H1 (cell line): ENCODE data around the gene GID8. TPM values are rescaled to one million over a fixed set of nuclear protein-coding genes. Genes with fewer than 3 reads are reported as not detected.

Experiments
- CTCF ChIA-PET: fragments of 300-600 bp; sonication (Branson Sonifier 250); formaldehyde crosslinking; loops from one replicate; lab custom pipeline; 2021; ENCODE audit not compliant: partially characterized antibody; lab: Charles Lee
- POLR2A ChIA-PET: fragments of 300-600 bp; sonication (Branson Sonifier 250); formaldehyde crosslinking; loops from one replicate; lab custom pipeline; 2021; ENCODE audit warnings: inconsistent platforms; ENCODE audit not compliant: partially characterized antibody; lab: Charles Lee
- DNase-seq, 2 experiments: peaks; one replicate each; pipeline versions ENCODE4 v3.0.0 to v3.0.0-alpha.2; 2010 to 2022; ENCODE audit warnings: low spot score in 2 of 2, low read depth in 1 of 2, mixed read lengths in 1 of 2
- FAIRE-seq: peaks from 2 replicates; lab custom pipeline; 2011; peaks lifted over from hg19 to GRCh38; lab: Jason Lieb, UNC
- H2AFZ ChIP-seq: 2 replicates; pipeline ENCODE4 v1.8.1; 2012; ENCODE audit warnings: low read length, inconsistent platforms
- H2AK5ac ChIP-seq: 2 replicates; pipeline ENCODE4 v1.6.1; 2013; ENCODE audit warnings: low read depth, low read length
- H2BK120ac ChIP-seq: replicated peaks from 2 replicates; pipeline ENCODE3; 2013; ENCODE audit warnings: low read depth, low read length, inconsistent platforms
- H2BK12ac ChIP-seq: 2 replicates; pipeline ENCODE4 v1.6.1; 2013; ENCODE audit warnings: low read depth, low read length
- H2BK15ac ChIP-seq: 2 replicates; pipeline ENCODE4 v1.6.1; 2013; ENCODE audit warnings: low read length
- H2BK20ac ChIP-seq: 2 replicates; pipeline ENCODE4 v1.6.1; 2013; ENCODE audit warnings: low read length
- H2BK5ac ChIP-seq: 2 replicates; pipeline ENCODE4 v1.6.1; 2013; ENCODE audit warnings: low read depth, low read length
- H3K14ac ChIP-seq: 2 replicates; pipeline ENCODE4 v1.6.1; 2013; ENCODE audit warnings: inconsistent platforms; ENCODE audit not compliant: insufficient read length
- H3K18ac ChIP-seq: 2 replicates; pipeline ENCODE4 v1.6.1; 2013; ENCODE audit warnings: low read length; ENCODE audit errors: extremely low read depth
- H3K23ac ChIP-seq: 2 replicates; pipeline ENCODE4 v1.6.1; 2013; ENCODE audit warnings: inconsistent platforms; ENCODE audit not compliant: insufficient read length
- H3K23me2 ChIP-seq: 2 replicates; pipeline ENCODE4 v1.6.1; 2013; ENCODE audit warnings: low read depth, low read length
- H3K27ac ChIP-seq: 2 replicates; pipeline ENCODE4 v1.6.1; 2011; ENCODE audit warnings: low read depth, low read length, inconsistent platforms
- H3K27me3 ChIP-seq, 4 experiments: replicated peaks in 1 of 4; 1 replicate in 1 of 4; 2 replicates in 3 of 4; pipeline versions ENCODE4 v1.6.1 to v1.8.1; 2011 to 2013; ENCODE audit warnings: low read length in 3 of 4, mild to moderate bottlenecking in 3 of 4, inconsistent platforms in 2 of 4, mixed read lengths in 2 of 4, moderate library complexity in 1 of 4; ENCODE audit not compliant: control insufficient read depth in 3 of 4, insufficient read depth in 3 of 4; ENCODE audit errors: extremely low read depth in 1 of 4
- H3K36me3 ChIP-seq, 4 experiments: 2 replicates each; pipeline versions ENCODE4 v1.6.1 to v1.8.1; 2011 to 2013; ENCODE audit warnings: mild to moderate bottlenecking in 4 of 4, low read length in 3 of 4, moderate library complexity in 2 of 4, control low read depth in 1 of 4, inconsistent platforms in 1 of 4; ENCODE audit not compliant: insufficient read depth in 4 of 4, control insufficient read depth in 2 of 4
- H3K4ac ChIP-seq: replicated peaks from 2 replicates; pipeline ENCODE3; 2013; ENCODE audit warnings: low read length, low read depth, mixed read lengths, inconsistent platforms; ENCODE audit not compliant: insufficient read length
- H3K4me1 ChIP-seq, 4 experiments: replicated peaks in 1 of 4; 1 replicate in 1 of 4; 2 replicates in 3 of 4; pipeline versions ENCODE4 v1.6.1 to v1.8.1; 2011 to 2013; ENCODE audit warnings: low read length in 3 of 4, inconsistent platforms in 2 of 4, mixed read lengths in 1 of 4; ENCODE audit not compliant: insufficient read depth in 4 of 4, control insufficient read depth in 3 of 4
- H3K4me2 ChIP-seq, 2 experiments: 2 replicates each; pipeline versions ENCODE4 v1.6.1 to v1.8.1; 2011 to 2013; ENCODE audit warnings: low read depth in 2 of 2, low read length in 2 of 2, control low read depth in 1 of 2, inconsistent platforms in 1 of 2, mild to moderate bottlenecking in 1 of 2; ENCODE audit not compliant: insufficient read depth in 1 of 2
- H3K4me3 ChIP-seq, 4 experiments: fragments of 200-600, 300-600 bp in 1 of 4; sonication (generic), shearing (Covaris generic), sonication (Bioruptor Twin) in 1 of 4; 2 replicates each; pipeline versions ENCODE4 v1.5.1 to v1.8.1; 2011 to 2016; ENCODE audit warnings: low read length in 4 of 4, low read depth in 3 of 4, control low read depth in 2 of 4, inconsistent platforms in 2 of 4, mild to moderate bottlenecking in 2 of 4, mixed read lengths in 1 of 4, moderate library complexity in 1 of 4; ENCODE audit not compliant: insufficient read depth in 2 of 4; ENCODE audit errors: extremely low read depth in 1 of 4
- H3K56ac ChIP-seq: replicated peaks from 2 replicates; pipeline ENCODE3; 2013; ENCODE audit warnings: low read depth, mild to moderate bottlenecking, mixed read lengths, low read length, inconsistent platforms; ENCODE audit not compliant: insufficient read length
- H3K79me1 ChIP-seq: 2 replicates; pipeline ENCODE4 v1.6.1; 2013; ENCODE audit warnings: low read depth, low read length, control low read depth
- H3K79me2 ChIP-seq, 2 experiments: 2 replicates each; pipeline versions ENCODE4 v1.6.1 to v1.8.1; 2012 to 2013; ENCODE audit warnings: low read length in 2 of 2, mild to moderate bottlenecking in 2 of 2, inconsistent platforms in 1 of 2; ENCODE audit not compliant: insufficient read depth in 2 of 2, control insufficient read depth in 1 of 2
- H3K9ac ChIP-seq, 4 experiments: replicated peaks in 1 of 4; 1 replicate in 1 of 4; 2 replicates in 3 of 4; pipeline versions ENCODE4 v1.6.1 to v1.8.1; 2011 to 2013; ENCODE audit warnings: low read depth in 3 of 4, low read length in 3 of 4, control low read depth in 2 of 4, mild to moderate bottlenecking in 2 of 4, moderate library complexity in 2 of 4, inconsistent platforms in 1 of 4; ENCODE audit errors: extremely low read depth in 1 of 4
- H3K9me3 ChIP-seq, 2 experiments: 2 replicates each; pipeline versions ENCODE4 v1.6.1 to v1.8.1; 2012 to 2013; ENCODE audit warnings: mild to moderate bottlenecking in 2 of 2, moderate library complexity in 2 of 2, control low read depth in 1 of 2, inconsistent platforms in 1 of 2, low read depth in 1 of 2, low read length in 1 of 2, mixed read lengths in 1 of 2; ENCODE audit not compliant: insufficient read depth in 2 of 2
- H4K20me1 ChIP-seq, 2 experiments: replicated peaks in 1 of 2; 2 replicates each; pipeline versions ENCODE3 to v1.8.1; 2011 to 2013; ENCODE audit warnings: inconsistent platforms in 2 of 2, low read length in 2 of 2, mild to moderate bottlenecking in 1 of 2; ENCODE audit not compliant: insufficient read depth in 2 of 2, control insufficient read depth in 1 of 2
- H4K5ac ChIP-seq: 2 replicates; pipeline ENCODE4 v1.6.1; 2013; ENCODE audit warnings: low read length, low read depth, mixed read lengths, inconsistent platforms; ENCODE audit not compliant: insufficient read length
- H4K8ac ChIP-seq: 2 replicates; pipeline ENCODE4 v1.8.0; 2013; ENCODE audit warnings: mild to moderate bottlenecking, moderate library complexity, low read length, inconsistent platforms; ENCODE audit not compliant: insufficient read depth; ENCODE audit errors: extremely low read depth
- H4K91ac ChIP-seq: replicated peaks from 2 replicates; pipeline ENCODE3; 2013; ENCODE audit warnings: low read length, mixed read lengths, inconsistent platforms; ENCODE audit not compliant: insufficient read length
- BCL11A ChIP-seq, 2 experiments: IDR thresholded peaks; one replicate each; pipeline ENCODE4 v1.6.1; 2011; ENCODE audit warnings: low read depth in 2 of 2, low read length in 2 of 2, mild to moderate bottlenecking in 2 of 2
- CHD2 ChIP-seq: IDR thresholded peaks from 2 replicates; pipeline ENCODE4 v1.6.1; 2012; ENCODE audit warnings: low read length, improper control_type of control experiment
- CTBP2 ChIP-seq: IDR thresholded peaks from 2 replicates; pipeline ENCODE4 v1.7.0; 2011; ENCODE audit warnings: borderline replicate concordance, mild to moderate bottlenecking, moderate library complexity, mixed read lengths, low read length; ENCODE audit not compliant: insufficient read depth, insufficient read length
- KDM5A ChIP-seq: fragments of 200-600 bp; IDR thresholded peaks from 2 replicates; pipeline ENCODE4 v1.7.1; 2012; ENCODE audit warnings: mild to moderate bottlenecking, low read length, inconsistent platforms, mixed read lengths
- RXRA ChIP-seq: IDR thresholded peaks from 2 replicates; pipeline ENCODE4 v1.6.1; 2011; ENCODE audit warnings: low read depth, mild to moderate bottlenecking, low read length, moderate library complexity; ENCODE audit not compliant: insufficient read depth
- WGBS, 2 experiments: shearing (Covaris generic) in 1 of 2; methylation state at CpG; one replicate each; pipeline versions ENCODE4 v1.1.6 to v1.1.7; 2013 to 2015; ENCODE audit warnings: low lambda C conversion rate in 2 of 2, mixed read lengths in 2 of 2, inconsistent platforms in 1 of 2, low coverage in 1 of 2, missing lambda C conversion rate in 1 of 2; ENCODE audit not compliant: insufficient replicate concordance in 2 of 2, insufficient coverage in 1 of 2, insufficient read length in 1 of 2; ENCODE audit errors: extremely low coverage in 1 of 2, missing lambda C conversion rate in 1 of 2; 5-methylcytosine and 5-hydroxymethylcytosine counted together
- polyA plus RNA-seq, 7 experiments: library from polyadenylated mRNA; depleted of rRNA in 3 of 7; stranded (reverse) in 5 of 7; unstranded in 2 of 7; fragments of >200 nt in 5 of 7; fragments of 200-250 nt in 2 of 7; gene quantifications; 1 replicate in 5 of 7; 2 replicates in 1 of 7; 4 replicates in 1 of 7; pipeline versions ENCODE4 v1.2.1 to v1.2.3, GENCODE V29; 2011 to 2013; ENCODE audit warnings: missing spikeins in 2 of 7, mixed read lengths in 2 of 7
- total RNA-seq: library from RNA; stranded (reverse); fragmentation: NEBNext Ultra II Directional; extraction: Animal tissue kit (Norgen Biotek cat#: 25700); gene quantifications from 2 replicates; pipeline ENCODE4 v1.2.1, GENCODE V29; 2021
- TF ChIP-seq, protein P1 (sequence below): IDR thresholded peaks from 2 replicates; pipeline ENCODE4 v1.6.1; 2012; ENCODE audit warnings: inconsistent platforms

Gene GID8
- total and polyA plus RNA-seq, 2 of the 8 experiments (the other 6 are each of a cell fraction or from before 2014, with no cell fraction given) = 39.7 to 72.9 TPM

DNA sequence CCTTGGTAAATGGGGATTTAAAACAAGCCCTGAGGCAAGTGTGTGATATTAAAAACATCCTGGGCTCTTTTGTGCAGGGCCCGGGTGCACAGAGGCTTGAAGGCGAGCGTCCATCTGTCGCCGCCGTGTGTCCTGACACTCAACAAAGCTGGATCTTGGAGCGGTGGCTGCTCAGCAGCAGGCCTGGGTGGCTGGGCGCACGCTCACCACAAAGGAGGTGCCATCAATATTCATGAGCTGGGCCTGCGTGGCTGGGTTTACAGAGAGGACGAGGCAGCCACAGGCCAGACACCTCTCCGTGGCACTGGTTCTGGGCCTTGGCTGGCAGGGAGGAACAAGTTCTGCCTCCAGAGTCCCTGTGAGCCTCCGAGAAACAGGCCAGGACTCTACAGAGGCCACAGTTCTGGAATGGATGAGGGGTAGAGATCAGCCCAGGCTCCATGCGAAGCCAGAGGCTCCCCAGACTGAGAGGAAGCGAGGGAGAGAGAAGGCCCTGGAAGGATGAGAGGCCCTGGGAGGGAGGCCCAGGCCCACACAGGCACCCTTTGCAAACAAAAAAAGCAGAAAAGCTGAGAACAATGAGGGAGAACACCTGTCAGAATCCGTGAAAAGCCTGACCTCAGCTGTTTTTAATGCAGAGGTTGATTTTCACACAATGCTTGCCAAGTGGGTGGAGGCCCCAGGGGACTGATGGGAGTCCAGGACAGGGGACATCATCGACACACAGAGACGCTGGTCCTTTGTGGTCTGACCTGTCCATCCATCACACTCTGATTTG is 46.9 kb downstream of the GID8 start:
- no peaks in the 10 kb centered on the region for H3K79me2 ChIP-seq
- H3K4me3 ChIP-seq = no peak overlapping the region
- no peak overlapping the region for H4K8ac ChIP-seq
- no peaks in the 10 kb centered on the region for H3K36me3 ChIP-seq
- no peak overlapping the region for H2AFZ ChIP-seq
- H3K4me1 ChIP-seq = peaks cover 0 to 24% (median 9%) of the 10 kb centered on the region in 4 experiments; a peak in 6 of 7 replicates
- no peak overlapping the region for H3K56ac ChIP-seq
- FAIRE-seq (no peak), DNase-seq (no peak)
- peak overlapping the region; percentile 90; the same call in 1 of the 2 replicates for H2BK12ac ChIP-seq
- no peak overlapping the region for H3K9ac ChIP-seq
- TF ChIP-seq RXRA (no peak), CTBP2 (no peak), KDM5A (no peak), BCL11A (IDR thresholded peaks at IDR 0.05; ENCODE audit: low read depth in 2 of 2, low read length in 2 of 2) (no peak), CHD2 (no peak)
- TF ChIP-seq, protein P1, sequence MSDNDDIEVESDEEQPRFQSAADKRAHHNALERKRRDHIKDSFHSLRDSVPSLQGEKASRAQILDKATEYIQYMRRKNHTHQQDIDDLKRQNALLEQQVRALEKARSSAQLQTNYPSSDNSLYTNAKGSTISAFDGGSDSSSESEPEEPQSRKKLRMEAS = no peak
- H3K14ac ChIP-seq = no peak overlapping the region
- 87% methylated on average over 18 of the region's 18 CpGs; no CpG with 5 or more reads in 1 of the 2 experiments for WGBS, 2 experiments
- no peak overlapping the region for H2AK5ac ChIP-seq
- H3K4me2 ChIP-seq = no peak overlapping the region
- no peak overlapping the region for H3K27ac ChIP-seq
- no peak overlapping the region for H3K18ac ChIP-seq
- ChIA-PET POLR2A (interaction anchor here (1.1 to 2.7 kb wide), 5 partner anchors 10 to 100 kb away, joined by 3 to 9 read pairs (median 3); no protein-coding TSS in a partner anchor), CTCF (interaction anchor here (0.6 to 3.7 kb wide), 3 partner anchors 10 to 262 kb away, joined by 3 to 13 read pairs (median 3); no protein-coding TSS in a partner anchor)
- H4K5ac ChIP-seq = no peak overlapping the region
- no peak overlapping the region for H3K23ac ChIP-seq
- 0 out of 2 replicates have a peak overlapping the region, but pooled peaks have one; percentile 16 for H2BK15ac ChIP-seq
- no peak overlapping the region for H4K91ac ChIP-seq
- H4K20me1 ChIP-seq = no peaks in the 10 kb centered on the region
- no peaks in the 10 kb centered on the region for H3K79me1 ChIP-seq
- H3K9me3 ChIP-seq = no peaks in the 10 kb centered on the region
- no peak overlapping the region for H2BK20ac ChIP-seq
- H3K4ac ChIP-seq = no peak overlapping the region
- H2BK120ac ChIP-seq = no peak overlapping the region
- H3K27me3 ChIP-seq = no peaks in the 10 kb centered on the region; a peak in 1 of 7 replicates
- H3K23me2 ChIP-seq = no peaks in the 10 kb centered on the region
- H2BK5ac ChIP-seq = no peak overlapping the region
